GM19193 (cell line): ENCODE measurements around the gene SLC17A6.

Experiments used
- POLR2A ChIP-seq: IDR thresholded peaks from 4 replicates; pipeline ENCODE4 v1.6.1; 2011; ENCODE audit not compliant: insufficient read depth, insufficient read length; ENCODE audit errors: extremely low read depth

The SLC17A6 gene

DNA sequence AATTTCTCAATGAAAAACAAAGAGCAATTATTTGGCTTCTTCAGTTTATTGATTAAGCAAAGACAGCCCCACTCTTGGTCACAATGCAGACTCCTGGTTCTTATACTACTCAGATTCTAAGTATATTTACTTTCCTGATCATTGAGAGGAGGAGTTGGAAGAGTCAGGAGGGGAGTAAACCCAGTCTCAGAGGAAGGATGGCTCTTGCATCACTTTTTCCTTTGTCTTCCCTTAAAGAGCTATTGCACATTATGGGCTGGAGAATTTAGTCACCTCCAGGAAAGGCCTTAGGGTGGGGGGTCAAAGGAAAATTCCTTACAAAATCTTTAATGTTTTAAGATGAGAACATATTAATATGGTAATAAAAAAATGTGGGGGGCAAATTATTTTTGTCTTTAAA, 8.1 kb downstream of the SLC17A6 start:
- no peak for TF ChIP-seq POLR2A

DNA sequence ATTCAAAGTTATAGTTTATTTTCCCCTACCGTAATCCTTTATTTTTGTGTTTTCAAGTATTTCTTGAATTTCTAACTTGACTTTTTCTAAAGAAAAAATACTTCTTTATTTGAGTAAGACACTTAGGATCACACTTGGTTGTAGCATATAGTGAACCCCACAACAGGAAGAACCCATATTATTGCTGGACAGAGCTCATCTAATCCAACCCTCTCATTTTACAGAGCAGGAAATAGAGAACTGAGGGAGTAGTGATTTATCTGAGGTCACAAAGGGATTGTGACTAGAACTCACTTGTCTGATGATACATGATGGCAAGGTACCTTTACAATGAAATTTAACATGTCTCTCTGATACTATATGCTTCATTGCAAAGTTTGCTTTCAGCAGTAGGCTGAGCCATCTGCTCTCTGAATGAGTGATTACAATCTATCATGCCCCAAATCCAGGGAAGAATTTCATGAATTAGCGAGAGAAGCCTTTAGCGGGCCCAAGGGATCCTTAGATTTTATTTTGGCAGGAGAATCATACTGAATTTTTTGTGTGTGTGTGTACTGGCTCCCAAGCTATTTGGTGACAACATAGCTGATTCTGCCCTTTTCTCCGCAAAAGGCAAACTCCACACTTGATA, 9.8 kb downstream of the SLC17A6 start:
- no peak for TF ChIP-seq POLR2A

DNA sequence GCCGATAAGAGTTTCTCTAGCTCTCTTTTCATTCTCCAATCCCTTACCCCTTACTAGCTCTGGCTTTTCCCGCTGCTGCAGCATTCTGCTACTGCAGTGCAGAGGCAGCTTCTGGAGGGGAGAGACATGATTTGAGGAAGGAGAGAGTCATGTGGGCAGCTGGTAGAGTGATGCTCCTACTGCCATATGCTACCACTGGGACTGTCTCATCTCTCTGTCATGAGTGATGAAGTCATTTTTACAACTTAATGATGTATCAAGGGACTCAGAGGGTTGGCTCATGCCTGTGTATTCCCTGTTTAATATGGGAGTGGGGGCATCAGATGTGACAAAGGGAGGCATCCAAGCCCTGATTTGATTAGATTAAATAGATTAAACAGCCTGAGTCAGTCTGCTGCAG, 11.3 kb downstream of the SLC17A6 start:
- no peak for TF ChIP-seq POLR2A

DNA sequence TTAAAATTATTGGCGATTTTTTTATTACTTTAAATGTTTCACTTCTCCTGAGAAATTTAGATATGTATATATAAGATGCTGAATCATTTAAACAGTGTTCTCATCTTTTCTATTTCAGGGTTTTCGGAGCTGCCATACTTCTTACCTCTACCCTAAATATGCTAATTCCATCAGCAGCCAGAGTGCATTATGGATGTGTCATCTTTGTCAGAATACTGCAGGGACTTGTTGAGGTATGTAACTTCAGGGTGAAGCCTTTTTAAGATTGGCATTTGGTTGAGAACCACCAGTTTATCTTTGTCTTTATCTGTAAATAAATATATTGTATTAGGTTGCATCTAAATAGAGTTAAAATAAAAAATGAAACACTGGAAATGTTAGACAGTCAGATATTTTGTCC, 21.1 kb downstream of the SLC17A6 start:
- TF ChIP-seq POLR2A, result no peak

DNA sequence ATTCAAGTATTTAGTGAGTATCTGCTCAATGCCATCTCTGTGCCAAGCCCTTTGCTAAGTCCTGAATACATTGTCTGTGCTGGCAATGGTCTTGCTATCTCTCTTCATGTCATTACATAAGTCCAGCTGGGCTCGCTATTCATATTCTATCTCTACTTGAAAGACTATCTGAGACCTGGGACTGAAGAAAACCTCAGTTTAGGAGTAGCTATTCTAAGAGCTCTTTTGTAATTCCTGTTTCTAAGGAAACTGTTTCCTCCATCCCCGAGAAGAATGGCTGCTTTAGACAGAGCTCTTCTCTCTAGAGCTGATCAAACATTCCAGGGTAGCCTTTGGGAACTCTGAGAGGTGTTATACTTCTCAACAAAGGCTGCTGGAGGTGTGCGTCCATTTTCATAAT, 33.0 kb downstream of the SLC17A6 start:
- TF ChIP-seq POLR2A, result no peak

DNA sequence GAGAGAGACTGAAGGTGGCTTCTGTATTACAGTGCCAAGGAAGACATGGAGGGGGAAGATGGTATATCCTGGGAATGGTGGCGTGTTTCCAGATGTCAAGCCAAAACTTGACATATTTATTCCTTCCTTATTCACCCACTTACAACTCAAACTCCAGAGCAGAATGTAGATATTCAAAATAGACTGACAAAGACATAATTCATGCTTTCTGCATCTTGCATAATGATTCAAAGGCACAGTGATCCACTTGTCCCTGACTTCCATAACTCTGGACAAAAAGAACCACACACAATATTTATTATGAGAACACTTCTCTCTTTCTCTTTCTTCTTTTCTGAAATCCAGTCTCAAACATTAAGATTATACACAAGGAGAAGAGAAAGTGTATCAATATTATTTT, 48.9 kb downstream of the SLC17A6 start:
- TF ChIP-seq POLR2A, result no peak

DNA sequence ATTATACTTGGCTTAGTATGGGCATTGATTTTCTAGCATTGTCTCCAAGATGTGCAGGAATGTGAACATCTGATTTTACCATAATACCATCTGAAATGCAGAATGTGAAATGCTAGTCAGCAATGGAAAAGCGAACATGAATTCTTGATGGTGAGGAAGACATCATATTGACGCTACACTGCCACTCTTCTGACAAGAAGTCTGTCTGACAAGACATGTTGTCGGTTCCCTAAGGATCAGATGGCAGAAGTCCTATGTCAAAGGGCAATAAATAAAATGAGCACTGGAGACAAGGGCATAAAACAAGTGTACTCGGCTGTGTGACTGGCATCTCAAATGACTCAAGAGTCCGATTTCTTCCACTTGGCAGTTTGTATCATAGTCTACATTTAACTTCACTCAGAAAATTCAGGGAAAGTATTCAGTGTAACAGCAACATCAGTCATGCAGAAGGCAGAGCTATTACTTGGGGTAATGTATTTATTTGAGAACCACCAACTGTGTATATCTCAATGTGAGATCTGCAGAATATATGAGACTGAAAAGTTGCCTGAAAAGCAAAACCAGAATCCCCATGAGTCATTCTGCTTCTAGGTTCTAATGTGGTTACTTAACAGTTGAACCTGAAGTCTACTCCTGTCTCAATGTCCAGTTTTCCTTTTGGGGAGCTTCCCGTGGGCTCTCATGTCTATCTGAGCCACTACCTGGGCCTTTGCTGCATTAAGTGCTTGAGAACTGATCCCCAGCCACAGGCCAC, 51.5 kb downstream of the SLC17A6 start:
- TF ChIP-seq POLR2A, result no peak

DNA sequence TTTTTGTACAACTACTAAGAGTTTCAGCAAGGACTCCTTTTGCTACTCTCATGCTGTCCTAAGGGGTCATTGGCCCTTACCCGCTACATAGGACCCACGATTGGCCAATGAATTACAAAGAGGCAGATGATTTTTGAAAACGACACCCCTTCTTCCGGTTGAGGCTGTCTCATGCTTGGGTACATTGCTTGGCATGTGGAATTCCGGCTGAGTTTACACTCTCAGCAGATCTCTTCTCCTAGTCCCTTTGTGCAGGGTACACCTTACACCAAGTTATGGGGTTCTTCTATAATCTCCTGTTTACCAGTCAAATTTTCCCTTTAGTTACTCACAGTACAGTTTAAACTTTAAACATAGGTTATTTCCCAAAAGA, 52.1 kb downstream of the SLC17A6 start:
- TF ChIP-seq POLR2A, result no peak

DNA sequence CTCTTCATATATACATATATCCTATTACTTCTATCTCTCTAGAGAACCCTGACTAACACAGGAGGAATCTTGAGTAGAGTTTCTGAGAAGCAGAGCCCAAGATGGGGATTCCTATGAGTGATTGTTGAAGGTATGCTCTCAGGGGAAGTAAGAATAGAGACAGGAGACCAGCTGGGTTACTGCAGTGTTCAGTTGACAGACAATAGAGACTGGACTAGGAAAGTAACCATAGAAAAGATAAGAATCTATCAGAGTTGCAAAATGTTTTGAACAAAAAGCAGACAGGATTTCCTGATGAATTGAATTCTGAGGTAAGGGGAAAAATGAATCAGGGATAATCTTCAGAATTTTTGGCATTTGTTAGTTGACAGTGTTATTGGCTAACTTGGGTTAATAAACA, 54.4 kb downstream of the SLC17A6 start:
- TF ChIP-seq POLR2A, result no peak

DNA sequence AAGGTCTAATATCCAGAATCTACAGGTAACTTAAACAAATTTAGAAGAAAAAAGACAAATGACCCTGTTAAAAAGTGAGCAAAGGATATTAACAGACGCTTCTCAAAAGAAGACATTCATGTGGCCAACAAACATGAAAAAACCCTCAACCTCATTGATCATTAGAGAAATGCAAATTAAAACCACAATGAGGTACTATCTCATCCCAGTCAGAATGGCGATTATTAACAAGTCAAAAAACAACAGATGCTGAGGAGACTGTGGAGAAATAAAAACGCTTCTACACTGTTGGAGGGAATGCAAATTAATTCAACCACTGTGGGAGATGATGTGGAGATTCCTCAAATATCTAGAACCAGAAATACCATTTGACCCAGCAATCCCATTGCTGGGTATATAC, 67.2 kb downstream of the SLC17A6 start:
- TF ChIP-seq POLR2A, result no peak

DNA sequence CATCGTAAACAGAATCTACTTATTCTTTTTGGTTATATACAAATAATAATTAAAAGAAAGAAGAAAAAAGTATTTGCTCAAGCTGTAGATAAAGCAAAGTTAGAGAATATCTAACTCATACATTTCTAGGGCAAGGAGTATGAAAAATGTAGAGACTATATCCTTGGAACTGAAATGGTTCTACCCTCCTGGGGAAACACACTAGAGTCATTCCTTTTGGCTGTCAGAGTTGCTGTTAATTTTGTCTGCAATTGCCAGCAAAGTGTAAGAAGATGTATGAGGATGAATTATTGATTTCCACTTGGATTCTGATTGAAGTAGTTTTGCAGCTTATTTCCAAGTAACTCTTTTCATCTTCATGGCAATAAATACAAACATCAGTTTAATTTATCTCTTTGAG, 69.1 kb downstream of the SLC17A6 start:
- no peak for TF ChIP-seq POLR2A

DNA sequence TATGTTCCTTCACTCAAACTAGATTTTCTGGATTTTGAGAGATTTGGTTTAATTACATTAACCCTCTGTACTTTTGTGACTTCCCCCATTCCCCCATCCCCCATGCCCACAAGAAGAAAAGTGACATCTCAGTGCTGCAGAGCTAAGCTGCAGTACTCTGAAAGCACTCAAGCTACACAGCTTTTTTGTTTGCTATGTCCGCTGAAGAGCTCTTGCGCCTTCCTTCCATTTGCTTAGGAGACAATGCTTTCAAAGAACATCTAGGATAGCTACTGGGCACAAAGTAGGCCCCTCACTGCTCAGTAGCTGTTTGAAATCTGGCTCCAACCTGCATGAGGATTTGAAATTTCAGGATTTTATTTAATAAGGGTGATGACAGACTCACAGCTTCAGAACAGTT, 69.7 kb downstream of the SLC17A6 start:
- TF ChIP-seq POLR2A, result no peak

DNA sequence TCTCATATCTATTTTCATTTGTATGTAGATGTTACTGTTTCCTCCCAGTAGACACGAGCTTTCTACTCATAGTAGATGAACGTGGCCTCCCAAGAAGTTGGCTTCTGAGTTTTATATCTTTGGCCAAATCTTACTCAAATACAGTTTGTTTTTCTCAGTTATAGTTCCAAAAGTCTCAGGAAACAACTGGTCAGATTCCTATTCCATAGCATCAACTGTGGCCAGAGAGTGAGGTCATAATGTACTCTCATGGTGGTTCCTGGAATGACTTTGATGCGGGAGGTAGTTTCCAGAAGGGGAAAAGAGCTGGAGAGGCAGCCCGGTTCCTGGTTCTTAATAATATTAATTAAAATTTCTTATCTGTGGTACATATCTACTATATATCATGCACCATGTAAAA, 77.3 kb downstream of the SLC17A6 start:
- TF ChIP-seq POLR2A, result no peak

DNA sequence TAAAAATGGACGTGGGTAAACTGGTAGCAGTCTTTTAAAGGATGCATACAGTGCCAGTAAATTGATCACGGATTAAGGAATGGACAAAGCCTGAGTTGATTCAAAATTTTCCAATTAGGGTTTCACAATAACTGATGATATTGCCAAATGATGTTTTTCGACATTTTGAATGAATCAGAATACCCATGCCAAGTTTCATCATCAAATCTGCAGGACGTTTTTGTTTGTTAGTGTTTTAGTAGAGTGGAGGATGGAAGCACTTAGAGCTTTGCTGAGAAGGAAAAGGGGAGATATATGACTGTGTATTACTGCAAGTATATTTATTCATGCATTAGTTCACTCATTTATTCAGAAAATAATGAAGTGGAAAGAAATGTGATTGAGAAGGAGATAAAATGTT, 78.3 kb downstream of the SLC17A6 start:
- no peak for TF ChIP-seq POLR2A

DNA sequence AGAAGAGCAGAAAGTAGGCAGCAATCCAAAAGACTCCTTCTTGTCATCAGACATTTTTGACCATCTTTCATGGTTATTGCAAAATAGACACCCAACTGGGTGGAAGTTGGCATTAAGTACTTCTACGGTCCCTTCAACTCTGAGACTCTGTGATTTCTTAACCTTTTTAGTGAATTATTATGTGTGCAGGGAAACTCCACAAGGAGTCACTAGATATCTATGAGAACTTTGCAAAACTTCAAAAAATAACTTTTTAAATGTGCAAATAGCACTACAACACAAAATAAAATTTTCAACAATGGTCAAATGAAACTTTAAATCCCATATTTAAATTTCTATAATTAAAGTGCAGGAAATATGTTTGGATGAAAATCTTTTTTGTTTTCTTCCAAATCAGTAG, 88.7 kb downstream of the SLC17A6 start:
- TF ChIP-seq POLR2A, result no peak
